GM12878 (cell line): ENCODE measurements around the gene WDFY4.

ENCODE experiments used
- CHD4 ChIP-seq: fragments of 200-600 bp; sonication (generic); IDR thresholded peaks from 2 replicates; pipeline ENCODE4 v1.6.1; 2016; ENCODE audit warnings: mild to moderate bottlenecking
- E4F1 ChIP-seq: fragments of 450-650 bp; IDR thresholded peaks from 2 replicates; pipeline ENCODE4 v1.6.1; 2018; ENCODE audit warnings: borderline replicate concordance, mild to moderate bottlenecking; ENCODE audit not compliant: partially characterized antibody
- TAF1 ChIP-seq: IDR thresholded peaks from 2 replicates; pipeline ENCODE4 v1.6.1; 2011; ENCODE audit warnings: mild to moderate bottlenecking, low read depth, low read length, borderline replicate concordance
- ZNF274 ChIP-seq: IDR thresholded peaks from one replicate; pipeline ENCODE4 v1.8.0; 2011; ENCODE audit not compliant: insufficient read length, insufficient read depth
- TF ChIP-seq, protein P1 (sequence below), 3 experiments: IDR thresholded peaks in 2 of 3; conservative IDR thresholded peaks in 1 of 3; 2 replicates each; pipeline ENCODE4 v1.5.1; 2011; ENCODE audit warnings: low read depth in 3 of 3, low read length in 3 of 3, mild to moderate bottlenecking in 3 of 3, control low read depth in 2 of 3, moderate library complexity in 2 of 3, inconsistent platforms in 1 of 3, mixed read lengths in 1 of 3; ENCODE audit not compliant: control insufficient read depth in 2 of 3, insufficient read depth in 1 of 3; ENCODE audit errors: extremely low read depth in 1 of 3
- TF ChIP-seq, protein P2 (sequence below): IDR thresholded peaks from 2 replicates; pipeline ENCODE4 v1.6.1; 2012; ENCODE audit warnings: low read depth, low read length, improper control_type of control experiment

DNA sequence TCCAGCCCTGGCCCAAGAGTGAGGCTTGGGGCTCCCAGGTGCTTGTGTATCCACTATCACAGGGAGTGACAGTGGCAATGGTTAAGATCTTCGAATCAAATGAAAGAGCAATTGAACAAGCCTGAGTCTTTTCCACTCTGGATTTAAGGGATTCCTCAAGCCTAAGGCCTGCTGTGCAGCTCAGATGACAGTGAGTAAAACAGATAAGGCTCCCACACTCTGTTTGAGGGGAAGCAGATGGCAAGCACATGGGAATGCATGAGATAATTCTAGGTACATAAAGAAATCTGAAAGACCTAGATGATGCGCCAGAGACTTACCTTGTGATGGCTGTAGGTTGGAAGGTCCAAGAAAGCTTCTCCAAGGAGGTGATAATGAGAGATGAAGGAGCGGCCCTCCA is 159.9 kb downstream of the WDFY4 start:
- TF ChIP-seq, protein P1, sequence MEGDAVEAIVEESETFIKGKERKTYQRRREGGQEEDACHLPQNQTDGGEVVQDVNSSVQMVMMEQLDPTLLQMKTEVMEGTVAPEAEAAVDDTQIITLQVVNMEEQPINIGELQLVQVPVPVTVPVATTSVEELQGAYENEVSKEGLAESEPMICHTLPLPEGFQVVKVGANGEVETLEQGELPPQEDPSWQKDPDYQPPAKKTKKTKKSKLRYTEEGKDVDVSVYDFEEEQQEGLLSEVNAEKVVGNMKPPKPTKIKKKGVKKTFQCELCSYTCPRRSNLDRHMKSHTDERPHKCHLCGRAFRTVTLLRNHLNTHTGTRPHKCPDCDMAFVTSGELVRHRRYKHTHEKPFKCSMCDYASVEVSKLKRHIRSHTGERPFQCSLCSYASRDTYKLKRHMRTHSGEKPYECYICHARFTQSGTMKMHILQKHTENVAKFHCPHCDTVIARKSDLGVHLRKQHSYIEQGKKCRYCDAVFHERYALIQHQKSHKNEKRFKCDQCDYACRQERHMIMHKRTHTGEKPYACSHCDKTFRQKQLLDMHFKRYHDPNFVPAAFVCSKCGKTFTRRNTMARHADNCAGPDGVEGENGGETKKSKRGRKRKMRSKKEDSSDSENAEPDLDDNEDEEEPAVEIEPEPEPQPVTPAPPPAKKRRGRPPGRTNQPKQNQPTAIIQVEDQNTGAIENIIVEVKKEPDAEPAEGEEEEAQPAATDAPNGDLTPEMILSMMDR (IDR thresholded peaks at IDR 0.05 in 2 of 3, conservative IDR thresholded peaks at IDR 0.05 in 1 of 3; ENCODE audit: control insufficient read depth in 2 of 3, extremely low read depth in 1 of 3, insufficient read depth in 1 of 3, low read depth in 3 of 3, low read length in 3 of 3), result no peak
- no peak for TF ChIP-seq E4F1
- no peak for TF ChIP-seq ZNF274
- TF ChIP-seq CHD4, result no peak
- TF ChIP-seq, protein P2, sequence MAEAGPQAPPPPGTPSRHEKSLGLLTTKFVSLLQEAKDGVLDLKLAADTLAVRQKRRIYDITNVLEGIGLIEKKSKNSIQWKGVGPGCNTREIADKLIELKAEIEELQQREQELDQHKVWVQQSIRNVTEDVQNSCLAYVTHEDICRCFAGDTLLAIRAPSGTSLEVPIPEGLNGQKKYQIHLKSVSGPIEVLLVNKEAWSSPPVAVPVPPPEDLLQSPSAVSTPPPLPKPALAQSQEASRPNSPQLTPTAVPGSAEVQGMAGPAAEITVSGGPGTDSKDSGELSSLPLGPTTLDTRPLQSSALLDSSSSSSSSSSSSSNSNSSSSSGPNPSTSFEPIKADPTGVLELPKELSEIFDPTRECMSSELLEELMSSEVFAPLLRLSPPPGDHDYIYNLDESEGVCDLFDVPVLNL, result no peak
- no peak for TF ChIP-seq TAF1
